H1 (cell line): ENCODE data around the gene GALNTL6. TPM values are rescaled to one million over a fixed set of nuclear protein-coding genes. Genes with fewer than 3 reads are reported as not detected.

Experiments used
- CTCF ChIA-PET: fragments of 300-600 bp; sonication (Branson Sonifier 250); formaldehyde crosslinking; loops from one replicate; lab custom pipeline; 2021; ENCODE audit not compliant: partially characterized antibody; lab: Charles Lee
- POLR2A ChIA-PET: fragments of 300-600 bp; sonication (Branson Sonifier 250); formaldehyde crosslinking; loops from one replicate; lab custom pipeline; 2021; ENCODE audit warnings: inconsistent platforms; ENCODE audit not compliant: partially characterized antibody; lab: Charles Lee
- DNase-seq, 2 experiments: peaks; one replicate each; pipeline versions ENCODE4 v3.0.0 to v3.0.0-alpha.2; 2010 to 2022; ENCODE audit warnings: low spot score in 2 of 2, low read depth in 1 of 2, mixed read lengths in 1 of 2
- FAIRE-seq: peaks from 2 replicates; lab custom pipeline; 2011; peaks lifted over from hg19 to GRCh38; lab: Jason Lieb, UNC
- H2AFZ ChIP-seq: 2 replicates; pipeline ENCODE4 v1.8.1; 2012; ENCODE audit warnings: low read length, inconsistent platforms
- H2AK5ac ChIP-seq: 2 replicates; pipeline ENCODE4 v1.6.1; 2013; ENCODE audit warnings: low read depth, low read length
- H2BK120ac ChIP-seq: replicated peaks from 2 replicates; pipeline ENCODE3; 2013; ENCODE audit warnings: low read depth, low read length, inconsistent platforms
- H2BK12ac ChIP-seq: 2 replicates; pipeline ENCODE4 v1.6.1; 2013; ENCODE audit warnings: low read depth, low read length
- H2BK15ac ChIP-seq: 2 replicates; pipeline ENCODE4 v1.6.1; 2013; ENCODE audit warnings: low read length
- H2BK20ac ChIP-seq: 2 replicates; pipeline ENCODE4 v1.6.1; 2013; ENCODE audit warnings: low read length
- H2BK5ac ChIP-seq: 2 replicates; pipeline ENCODE4 v1.6.1; 2013; ENCODE audit warnings: low read depth, low read length
- H3K14ac ChIP-seq: 2 replicates; pipeline ENCODE4 v1.6.1; 2013; ENCODE audit warnings: inconsistent platforms; ENCODE audit not compliant: insufficient read length
- H3K18ac ChIP-seq: 2 replicates; pipeline ENCODE4 v1.6.1; 2013; ENCODE audit warnings: low read length; ENCODE audit errors: extremely low read depth
- H3K23ac ChIP-seq: 2 replicates; pipeline ENCODE4 v1.6.1; 2013; ENCODE audit warnings: inconsistent platforms; ENCODE audit not compliant: insufficient read length
- H3K23me2 ChIP-seq: 2 replicates; pipeline ENCODE4 v1.6.1; 2013; ENCODE audit warnings: low read depth, low read length
- H3K27ac ChIP-seq: 2 replicates; pipeline ENCODE4 v1.6.1; 2011; ENCODE audit warnings: low read depth, low read length, inconsistent platforms
- H3K27me3 ChIP-seq, 4 experiments: replicated peaks in 1 of 4; 1 replicate in 1 of 4; 2 replicates in 3 of 4; pipeline versions ENCODE4 v1.6.1 to v1.8.1; 2011 to 2013; ENCODE audit warnings: low read length in 3 of 4, mild to moderate bottlenecking in 3 of 4, inconsistent platforms in 2 of 4, mixed read lengths in 2 of 4, moderate library complexity in 1 of 4; ENCODE audit not compliant: control insufficient read depth in 3 of 4, insufficient read depth in 3 of 4; ENCODE audit errors: extremely low read depth in 1 of 4
- H3K36me3 ChIP-seq, 4 experiments: 2 replicates each; pipeline versions ENCODE4 v1.6.1 to v1.8.1; 2011 to 2013; ENCODE audit warnings: mild to moderate bottlenecking in 4 of 4, low read length in 3 of 4, moderate library complexity in 2 of 4, control low read depth in 1 of 4, inconsistent platforms in 1 of 4; ENCODE audit not compliant: insufficient read depth in 4 of 4, control insufficient read depth in 2 of 4
- H3K4ac ChIP-seq: replicated peaks from 2 replicates; pipeline ENCODE3; 2013; ENCODE audit warnings: low read length, low read depth, mixed read lengths, inconsistent platforms; ENCODE audit not compliant: insufficient read length
- H3K4me1 ChIP-seq, 4 experiments: replicated peaks in 1 of 4; 1 replicate in 1 of 4; 2 replicates in 3 of 4; pipeline versions ENCODE4 v1.6.1 to v1.8.1; 2011 to 2013; ENCODE audit warnings: low read length in 3 of 4, inconsistent platforms in 2 of 4, mixed read lengths in 1 of 4; ENCODE audit not compliant: insufficient read depth in 4 of 4, control insufficient read depth in 3 of 4
- H3K4me2 ChIP-seq, 2 experiments: 2 replicates each; pipeline versions ENCODE4 v1.6.1 to v1.8.1; 2011 to 2013; ENCODE audit warnings: low read depth in 2 of 2, low read length in 2 of 2, control low read depth in 1 of 2, inconsistent platforms in 1 of 2, mild to moderate bottlenecking in 1 of 2; ENCODE audit not compliant: insufficient read depth in 1 of 2
- H3K4me3 ChIP-seq, 4 experiments: fragments of 200-600, 300-600 bp in 1 of 4; sonication (generic), shearing (Covaris generic), sonication (Bioruptor Twin) in 1 of 4; 2 replicates each; pipeline versions ENCODE4 v1.5.1 to v1.8.1; 2011 to 2016; ENCODE audit warnings: low read length in 4 of 4, low read depth in 3 of 4, control low read depth in 2 of 4, inconsistent platforms in 2 of 4, mild to moderate bottlenecking in 2 of 4, mixed read lengths in 1 of 4, moderate library complexity in 1 of 4; ENCODE audit not compliant: insufficient read depth in 2 of 4; ENCODE audit errors: extremely low read depth in 1 of 4
- H3K56ac ChIP-seq: replicated peaks from 2 replicates; pipeline ENCODE3; 2013; ENCODE audit warnings: low read depth, mild to moderate bottlenecking, mixed read lengths, low read length, inconsistent platforms; ENCODE audit not compliant: insufficient read length
- H3K79me1 ChIP-seq: 2 replicates; pipeline ENCODE4 v1.6.1; 2013; ENCODE audit warnings: low read depth, low read length, control low read depth
- H3K79me2 ChIP-seq, 2 experiments: 2 replicates each; pipeline versions ENCODE4 v1.6.1 to v1.8.1; 2012 to 2013; ENCODE audit warnings: low read length in 2 of 2, mild to moderate bottlenecking in 2 of 2, inconsistent platforms in 1 of 2; ENCODE audit not compliant: insufficient read depth in 2 of 2, control insufficient read depth in 1 of 2
- H3K9ac ChIP-seq, 4 experiments: replicated peaks in 1 of 4; 1 replicate in 1 of 4; 2 replicates in 3 of 4; pipeline versions ENCODE4 v1.6.1 to v1.8.1; 2011 to 2013; ENCODE audit warnings: low read depth in 3 of 4, low read length in 3 of 4, control low read depth in 2 of 4, mild to moderate bottlenecking in 2 of 4, moderate library complexity in 2 of 4, inconsistent platforms in 1 of 4; ENCODE audit errors: extremely low read depth in 1 of 4
- H3K9me3 ChIP-seq, 2 experiments: 2 replicates each; pipeline versions ENCODE4 v1.6.1 to v1.8.1; 2012 to 2013; ENCODE audit warnings: mild to moderate bottlenecking in 2 of 2, moderate library complexity in 2 of 2, control low read depth in 1 of 2, inconsistent platforms in 1 of 2, low read depth in 1 of 2, low read length in 1 of 2, mixed read lengths in 1 of 2; ENCODE audit not compliant: insufficient read depth in 2 of 2
- H4K20me1 ChIP-seq, 2 experiments: replicated peaks in 1 of 2; 2 replicates each; pipeline versions ENCODE3 to v1.8.1; 2011 to 2013; ENCODE audit warnings: inconsistent platforms in 2 of 2, low read length in 2 of 2, mild to moderate bottlenecking in 1 of 2; ENCODE audit not compliant: insufficient read depth in 2 of 2, control insufficient read depth in 1 of 2
- H4K5ac ChIP-seq: 2 replicates; pipeline ENCODE4 v1.6.1; 2013; ENCODE audit warnings: low read length, low read depth, mixed read lengths, inconsistent platforms; ENCODE audit not compliant: insufficient read length
- H4K8ac ChIP-seq: 2 replicates; pipeline ENCODE4 v1.8.0; 2013; ENCODE audit warnings: mild to moderate bottlenecking, moderate library complexity, low read length, inconsistent platforms; ENCODE audit not compliant: insufficient read depth; ENCODE audit errors: extremely low read depth
- H4K91ac ChIP-seq: replicated peaks from 2 replicates; pipeline ENCODE3; 2013; ENCODE audit warnings: low read length, mixed read lengths, inconsistent platforms; ENCODE audit not compliant: insufficient read length
- CREB1 ChIP-seq: IDR thresholded peaks from 2 replicates; pipeline ENCODE4 v1.6.1; 2012; ENCODE audit warnings: inconsistent platforms
- FOSL1 ChIP-seq: IDR thresholded peaks from 2 replicates; pipeline ENCODE4 v1.6.1; 2011; ENCODE audit warnings: mild to moderate bottlenecking, low read depth, low read length, moderate library complexity; ENCODE audit not compliant: insufficient read depth
- JUN ChIP-seq: IDR thresholded peaks from 2 replicates; pipeline ENCODE4 v1.6.1; 2011; ENCODE audit warnings: low read depth, mild to moderate bottlenecking, improper control_type of control experiment, low read length
- KDM1A ChIP-seq: fragments of 200-600, 300-600 bp; sonication (generic); IDR thresholded peaks from 2 replicates; pipeline ENCODE4 v1.7.1; 2016; ENCODE audit warnings: mild to moderate bottlenecking, low read length, borderline replicate concordance
- KDM4A ChIP-seq: IDR thresholded peaks from one replicate; pipeline ENCODE4 v1.7.1; 2012; ENCODE audit warnings: low read depth, mild to moderate bottlenecking, moderate library complexity, low read length, inconsistent platforms; ENCODE audit not compliant: severe bottlenecking
- NRF1 ChIP-seq: IDR thresholded peaks from 2 replicates; pipeline ENCODE4 v1.6.1; 2011; ENCODE audit warnings: mild to moderate bottlenecking, low read depth, low read length, improper control_type of control experiment
- TAF7 ChIP-seq: optimal IDR thresholded peaks from 2 replicates; pipeline ENCODE3; 2011; ENCODE audit warnings: low read depth, mild to moderate bottlenecking, inconsistent platforms, low read length, moderate library complexity, borderline replicate concordance
- TBP ChIP-seq: IDR thresholded peaks from 2 replicates; pipeline ENCODE4 v1.6.1; 2011; ENCODE audit warnings: low read depth, low read length, improper control_type of control experiment
- WGBS, 2 experiments: shearing (Covaris generic) in 1 of 2; methylation state at CpG; one replicate each; pipeline versions ENCODE4 v1.1.6 to v1.1.7; 2013 to 2015; ENCODE audit warnings: low lambda C conversion rate in 2 of 2, mixed read lengths in 2 of 2, inconsistent platforms in 1 of 2, low coverage in 1 of 2, missing lambda C conversion rate in 1 of 2; ENCODE audit not compliant: insufficient replicate concordance in 2 of 2, insufficient coverage in 1 of 2, insufficient read length in 1 of 2; ENCODE audit errors: extremely low coverage in 1 of 2, missing lambda C conversion rate in 1 of 2; 5-methylcytosine and 5-hydroxymethylcytosine counted together
- polyA plus RNA-seq, 7 experiments: library from polyadenylated mRNA; depleted of rRNA in 3 of 7; stranded (reverse) in 5 of 7; unstranded in 2 of 7; fragments of >200 nt in 5 of 7; fragments of 200-250 nt in 2 of 7; gene quantifications; 1 replicate in 5 of 7; 2 replicates in 1 of 7; 4 replicates in 1 of 7; pipeline versions ENCODE4 v1.2.1 to v1.2.3, GENCODE V29; 2011 to 2013; ENCODE audit warnings: missing spikeins in 2 of 7, mixed read lengths in 2 of 7
- total RNA-seq: library from RNA; stranded (reverse); fragmentation: NEBNext Ultra II Directional; extraction: Animal tissue kit (Norgen Biotek cat#: 25700); gene quantifications from 2 replicates; pipeline ENCODE4 v1.2.1, GENCODE V29; 2021

The GALNTL6 gene
- total and polyA plus RNA-seq, 2 of the 8 experiments (the other 6 are each of a cell fraction or from before 2014, with no cell fraction given): 0.03 to 0.32 TPM

- WGBS, 2 experiments: 94% methylated on average over 1 of the region's 1 CpG; no CpG with 5 or more reads in 1 of the 2 experiments
- Histone ChIP-seq H4K5ac (no peak overlapping the region), H3K4me2 (no peak overlapping the region), H2BK5ac (no peak overlapping the region), H3K4me3 (no peak overlapping the region), H3K14ac (no peak overlapping the region), H4K8ac (no peak overlapping the region), H2AFZ (no peak overlapping the region), H3K23ac (no peak overlapping the region), H2BK20ac (no peak overlapping the region), H3K79me1 (no peaks in the 10 kb centered on the region), H3K79me2 (no peaks in the 10 kb centered on the region), H2AK5ac (no peak overlapping the region), H3K9ac (no peak overlapping the region), H2BK12ac (no peak overlapping the region), H3K4me1 (no peaks in the 10 kb centered on the region), H3K27me3 (no peaks in the 10 kb centered on the region), H4K91ac (no peak overlapping the region), H3K4ac (no peak overlapping the region), H2BK120ac (no peak overlapping the region), H3K23me2 (no peaks in the 10 kb centered on the region), H3K56ac (no peak overlapping the region), H3K27ac (no peak overlapping the region), H4K20me1 (no peaks in the 10 kb centered on the region), H3K9me3 (no peaks in the 10 kb centered on the region), H2BK15ac (no peak overlapping the region), H3K18ac (no peak overlapping the region), H3K36me3 (no peaks in the 10 kb centered on the region)
- FAIRE-seq (no peak), DNase-seq (no peak)
- POLR2A ChIA-PET: no interaction called here
- CTCF ChIA-PET: no interaction called here
- TF ChIP-seq CREB1: no peak
- TF ChIP-seq FOSL1: no peak
- TF ChIP-seq KDM1A: no peak
- TF ChIP-seq TBP: no peak
- no peak for TF ChIP-seq JUN
- no peak for TF ChIP-seq TAF7
- TF ChIP-seq KDM4A: no peak
- TF ChIP-seq NRF1: no peak
Measured at GRCh38 chr4:172521248-172521647, 708.0 kb downstream of the GALNTL6 start.
